HepG2 (cell line): ENCODE results near the gene CTBP1. TPM values are rescaled to one million over a fixed set of nuclear protein-coding genes. Genes with fewer than 3 reads are reported as not detected.

Source experiments
- ATF7 ChIP-seq, 2 experiments: fragments of 450-650 bp in 1 of 2; sonication (generic) in 1 of 2; formaldehyde crosslinking in 1 of 2; IDR thresholded peaks; 2 replicates each; pipeline versions ENCODE4 v1.4.0 to v1.6.1; 2016 to 2020; ENCODE audit warnings: antibody characterized with exemption in 1 of 2, mild to moderate bottlenecking in 1 of 2, missing genetic modification reagents in 1 of 2
- CBFB ChIP-seq: sonication (generic); formaldehyde crosslinking; IDR thresholded peaks from 2 replicates; pipeline ENCODE4 v1.4.0; 2020; ENCODE audit warnings: missing genetic modification reagents
- ISL2 ChIP-seq: sonication (generic); formaldehyde crosslinking; IDR thresholded peaks from 2 replicates; pipeline ENCODE4 v1.5.0; 2020; ENCODE audit warnings: missing genetic modification reagents
- KAT8 ChIP-seq: IDR thresholded peaks from 2 replicates; pipeline ENCODE4 v1.6.1; 2016; ENCODE audit warnings: missing genetic modification reagents, missing compliant biosample characterization
- KDM2A ChIP-seq: sonication (generic); formaldehyde crosslinking; IDR thresholded peaks from 2 replicates; pipeline ENCODE4 v1.4.0; 2020; ENCODE audit warnings: low read depth, missing genetic modification reagents, borderline replicate concordance
- KDM3A ChIP-seq: IDR thresholded peaks from 2 replicates; pipeline ENCODE4 v1.6.1; 2018; ENCODE audit warnings: low read depth, missing compliant biosample characterization
- MATR3 ChIP-seq: sonication (generic); formaldehyde crosslinking; IDR thresholded peaks from 2 replicates; pipeline ENCODE4 v1.4.0; 2020; ENCODE audit warnings: missing genetic modification reagents
- MEIS2 ChIP-seq: sonication (generic); formaldehyde crosslinking; IDR thresholded peaks from 2 replicates; pipeline ENCODE4 v1.9.0; 2021; ENCODE audit warnings: mild to moderate bottlenecking, missing genetic modification reagents
- MYC ChIP-seq: sonication (generic); formaldehyde crosslinking; IDR thresholded peaks from 2 replicates; pipeline ENCODE4 v1.9.0; 2021; ENCODE audit warnings: missing genetic modification reagents, borderline replicate concordance
- NONO ChIP-seq, 2 experiments: fragments of 450-650 bp in 1 of 2; sonication (generic) in 1 of 2; formaldehyde crosslinking in 1 of 2; IDR thresholded peaks in 1 of 2; conservative IDR thresholded peaks in 1 of 2; 2 replicates each; pipeline versions ENCODE4 v1.6.1 to v1.8.0; 2017 to 2022; ENCODE audit warnings: mild to moderate bottlenecking in 1 of 2, missing genetic modification reagents in 1 of 2, moderate library complexity in 1 of 2
- NRL ChIP-seq: sonication (generic); formaldehyde crosslinking; IDR thresholded peaks from 2 replicates; pipeline ENCODE4 v1.5.0; 2020; ENCODE audit warnings: missing genetic modification reagents, mild to moderate bottlenecking, moderate library complexity, borderline replicate concordance
- PITX1 ChIP-seq: sonication (generic); formaldehyde crosslinking; IDR thresholded peaks from 2 replicates; pipeline ENCODE4 v1.5.1; 2020; ENCODE audit warnings: mild to moderate bottlenecking, missing genetic modification reagents
- YEATS2 ChIP-seq: sonication (generic); formaldehyde crosslinking; IDR thresholded peaks from 2 replicates; pipeline ENCODE4 v1.4.0; 2020; ENCODE audit warnings: missing genetic modification reagents, borderline replicate concordance
- ZFY ChIP-seq: sonication (generic); formaldehyde crosslinking; IDR thresholded peaks from 2 replicates; pipeline ENCODE4 v1.4.0; 2020; ENCODE audit warnings: missing genetic modification reagents
- ZNF350 ChIP-seq: sonication (generic); formaldehyde crosslinking; IDR thresholded peaks from 2 replicates; pipeline ENCODE4 v1.4.0; 2020; ENCODE audit warnings: mild to moderate bottlenecking, low read depth, missing genetic modification reagents, borderline replicate concordance
- ZNF546 ChIP-seq: sonication (generic); formaldehyde crosslinking; conservative IDR thresholded peaks from 2 replicates; pipeline ENCODE4 v1.8.1; 2023; ENCODE audit warnings: mild to moderate bottlenecking, missing genetic modification reagents
- ZNF557 ChIP-seq: sonication (generic); formaldehyde crosslinking; IDR thresholded peaks from 2 replicates; pipeline ENCODE4 v1.4.0; 2020; ENCODE audit warnings: missing genetic modification reagents
- ZNF687 ChIP-seq: sonication (generic); formaldehyde crosslinking; IDR thresholded peaks from 2 replicates; pipeline ENCODE4 v1.5.1; 2020; ENCODE audit warnings: mild to moderate bottlenecking, missing genetic modification reagents, moderate library complexity
- ZNF749 ChIP-seq: sonication (generic); formaldehyde crosslinking; IDR thresholded peaks from 2 replicates; pipeline ENCODE4 v1.8.0; 2022; ENCODE audit warnings: mild to moderate bottlenecking, missing genetic modification reagents, moderate library complexity, borderline replicate concordance
- ZNF776 ChIP-seq: sonication (generic); formaldehyde crosslinking; IDR thresholded peaks from 2 replicates; pipeline ENCODE4 v1.4.0; 2020; ENCODE audit warnings: mild to moderate bottlenecking, missing genetic modification reagents
- polyA plus RNA-seq, 8 experiments: library from polyadenylated mRNA; depleted of rRNA in 3 of 8; stranded (reverse) in 7 of 8; unstranded in 1 of 8; fragments of >200 nt; fragmentation: Illumina TruSeq in 4 of 8; extraction: Trizol in 4 of 8; gene quantifications; 2 replicates each; pipeline versions ENCODE4 v1.2.1 to v1.2.3, GENCODE V29; 2011 to 2016; ENCODE audit warnings: low read depth in 4 of 8, missing spikeins in 1 of 8, mixed read lengths in 1 of 8; ENCODE audit not compliant: insufficient read depth in 1 of 8
- total RNA-seq, 5 experiments: library from RNA; depleted of rRNA; stranded (reverse); fragments of >200 nt; fragmentation: Illumina TruSeq; extraction: Trizol; gene quantifications; 2 replicates each; pipeline ENCODE4 v1.2.3, GENCODE V29; 2016; ENCODE audit warnings: low read depth in 1 of 5
- TF ChIP-seq, protein P1 (sequence below): sonication (generic); formaldehyde crosslinking; IDR thresholded peaks from 2 replicates; pipeline ENCODE4 v1.8.1; 2023; ENCODE audit warnings: missing genetic modification reagents, mild to moderate bottlenecking, borderline replicate concordance
- TF ChIP-seq, protein P2 (sequence below): sonication (generic); formaldehyde crosslinking; conservative IDR thresholded peaks from 2 replicates; pipeline ENCODE4 v1.8.0; 2022; ENCODE audit warnings: mild to moderate bottlenecking, moderate library complexity, missing genetic modification reagents

The CTBP1 gene
- total and polyA plus RNA-seq, 2 of the 13 experiments (the other 11 are each of a cell fraction or from before 2014, with no cell fraction given), result 78.5 to 112 TPM

GRCh38 chr4:1249731-1250526 lies 999 bp upstream of the CTBP1 start (continued):
- TF ChIP-seq ZNF687 (CRISPR knock-in tag), result peak; percentile 91
- no peak for TF ChIP-seq NONO (IDR thresholded peaks at IDR 0.05)
- TF ChIP-seq NONO (CRISPR knock-in tag; conservative IDR thresholded peaks at IDR 0.05), result peak; percentile 50; the same call in 1 of the 2 replicates
- TF ChIP-seq NRL (CRISPR knock-in tag), result peak; percentile 60; the same call in 1 of the 2 replicates
- TF ChIP-seq, protein P1, sequence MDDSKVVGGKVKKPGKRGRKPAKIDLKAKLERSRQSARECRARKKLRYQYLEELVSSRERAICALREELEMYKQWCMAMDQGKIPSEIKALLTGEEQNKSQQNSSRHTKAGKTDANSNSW (CRISPR knock-in tag), result no peak
- peak; percentile 32; the same call in 1 of the 2 replicates for TF ChIP-seq ZNF546
- TF ChIP-seq ATF7 (IDR thresholded peaks at IDR 0.05), result no peak
- peak; percentile 42; the same call in 1 of the 2 replicates for TF ChIP-seq ATF7 (CRISPR knock-in tag; IDR thresholded peaks at IDR 0.05)
- TF ChIP-seq MEIS2 (CRISPR knock-in tag), result 0 out of 2 replicates have a peak, but pooled peaks have one; percentile 15
- no peak for TF ChIP-seq KDM3A (CRISPR knock-in tag)
- peak; percentile 17; the same call in 1 of the 2 replicates for TF ChIP-seq ZNF749 (CRISPR knock-in tag)
- peak; percentile 59; the same call in 1 of the 2 replicates for TF ChIP-seq KDM2A (CRISPR knock-in tag)
- TF ChIP-seq MATR3 (CRISPR knock-in tag), result no peak
- TF ChIP-seq, protein P2, sequence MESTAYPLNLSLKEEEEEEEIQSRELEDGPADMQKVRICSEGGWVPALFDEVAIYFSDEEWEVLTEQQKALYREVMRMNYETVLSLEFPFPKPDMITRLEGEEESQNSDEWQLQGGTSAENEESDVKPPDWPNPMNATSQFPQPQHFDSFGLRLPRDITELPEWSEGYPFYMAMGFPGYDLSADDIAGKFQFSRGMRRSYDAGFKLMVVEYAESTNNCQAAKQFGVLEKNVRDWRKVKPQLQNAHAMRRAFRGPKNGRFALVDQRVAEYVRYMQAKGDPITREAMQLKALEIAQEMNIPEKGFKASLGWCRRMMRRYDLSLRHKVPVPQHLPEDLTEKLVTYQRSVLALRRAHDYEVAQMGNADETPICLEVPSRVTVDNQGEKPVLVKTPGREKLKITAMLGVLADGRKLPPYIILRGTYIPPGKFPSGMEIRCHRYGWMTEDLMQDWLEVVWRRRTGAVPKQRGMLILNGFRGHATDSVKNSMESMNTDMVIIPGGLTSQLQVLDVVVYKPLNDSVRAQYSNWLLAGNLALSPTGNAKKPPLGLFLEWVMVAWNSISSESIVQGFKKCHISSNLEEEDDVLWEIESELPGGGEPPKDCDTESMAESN (CRISPR knock-in tag), result no peak
- peak; percentile 62; the same call in 1 of the 2 replicates for TF ChIP-seq MYC (CRISPR knock-in tag)
- peak; percentile 8; the same call in 1 of the 2 replicates for TF ChIP-seq ZFY (CRISPR knock-in tag)
- 0 out of 2 replicates have a peak, but pooled peaks have one; percentile 45 for TF ChIP-seq ZNF557
- no peak for TF ChIP-seq CBFB (CRISPR knock-in tag)
- TF ChIP-seq PITX1 (CRISPR knock-in tag), result peak; percentile 22; the same call in 1 of the 2 replicates
- peak; percentile 27; the same call in 1 of the 2 replicates for TF ChIP-seq ZNF350 (CRISPR knock-in tag)
- no peak; the same call in 1 of the 2 replicates for TF ChIP-seq ZNF776 (CRISPR knock-in tag)
- peak; percentile 32; the same call in 1 of the 2 replicates for TF ChIP-seq ISL2 (CRISPR knock-in tag)
- peak; percentile 11; the same call in 1 of the 2 replicates for TF ChIP-seq YEATS2 (CRISPR knock-in tag)
- TF ChIP-seq KAT8 (CRISPR knock-in tag), result peak; percentile 36; the same call in 1 of the 2 replicates
